ENCODE results near the gene CSNK2B.

GRCh38 chr6:31633447-31633846 lies 32.4 kb upstream of the CSNK2B start:
- TF ChIP-seq YY1 (IDR thresholded peaks at IDR 0.05; ENCODE audit: insufficient read depth, insufficient read length), result no peak
- no peak for TF ChIP-seq ZNF274 (IDR thresholded peaks at IDR 0.05; ENCODE audit: low read depth, low read length)
- no peak for TF ChIP-seq SUZ12 (IDR thresholded peaks at IDR 0.05; ENCODE audit: extremely low read depth, insufficient read depth, insufficient read length)
